ENCODE measurements around the gene STK39. TPM values are rescaled to one million over a fixed set of nuclear protein-coding genes. Genes with fewer than 3 reads are reported as not detected.
A peak's percentile ranks its signal among the peaks of the same experiment; 100 is the strongest.

The STK39 gene
- total and polyA plus RNA-seq, 2 of the 4 experiments (the other 2 are of a cell fraction), result 11.8 to 16.4 TPM

GRCh38 chr2:168119515-168120141 is 127.8 kb downstream of the STK39 start:
- DNase-seq (peak; percentile 76), ATAC-seq (ENCODE audit: low read depth) (peak; percentile 58)
- H4K91ac ChIP-seq (ENCODE audit: insufficient read depth, low read depth, low read length), result no peak overlapping the region
- no peak overlapping the region for H3K4me2 ChIP-seq (ENCODE audit: low read depth, low read length)
- no peak overlapping the region for H3K56ac ChIP-seq (ENCODE audit: extremely low read depth, insufficient read depth, low read length)
- H3K18ac ChIP-seq (ENCODE audit: low read depth, low read length), result no peak overlapping the region
- H4K20me1 ChIP-seq (ENCODE audit: insufficient read depth, low read length), result no peaks in the 10 kb centered on the region
- no peak overlapping the region for H2BK15ac ChIP-seq (ENCODE audit: low read depth, low read length)
- H4K8ac ChIP-seq (ENCODE audit: low read depth in 2 of 2, low read length in 2 of 2), result 0 out of 4 replicates have a peak overlapping the region, but pooled peaks of 1 of the 2 experiments have one; percentile 49
- H2BK5ac ChIP-seq (ENCODE audit: low read depth, low read length, poor library complexity, severe bottlenecking), result no peak overlapping the region
- H3K9ac ChIP-seq (ENCODE audit: low read depth, low read length), result no peak overlapping the region
- CTCF ChIA-PET, result interaction anchor here (0.5 to 3.1 kb wide), 21 partner anchors 9 to 855 kb away, joined by 3 to 35 read pairs (median 3); no protein-coding TSS in a partner anchor
- no peak overlapping the region for H2AFZ ChIP-seq (replicated peaks; ENCODE audit: low read length, poor library complexity)
- no peaks in the 10 kb centered on the region for H3K27me3 ChIP-seq (ENCODE audit: control insufficient read depth, insufficient read depth, low read length)
- no peak overlapping the region for H3K4me3 ChIP-seq (ENCODE audit: insufficient read depth, low read depth, low read length)
- no peak overlapping the region for H3K23ac ChIP-seq (ENCODE audit: low read depth, low read length)
- no peak overlapping the region for H3K27ac ChIP-seq (ENCODE audit: insufficient read depth, low read length)
- H3K4ac ChIP-seq (ENCODE audit: low read depth, low read length), result no peak overlapping the region
- peaks cover 15% of the 10 kb centered on the region for H3K36me3 ChIP-seq (ENCODE audit: control insufficient read depth, insufficient read depth, low read length)
- POLR2A ChIA-PET (ENCODE audit: unreplicated experiment), result no interaction called here
- no peak for TF ChIP-seq RFX5 (IDR thresholded peaks at IDR 0.05; ENCODE audit: low read depth, low read length)
- TF ChIP-seq CTCF (conservative IDR thresholded peaks at IDR 0.05; ENCODE audit: low read depth, low read length), result peak; percentile 64
- TF ChIP-seq RAD21 (IDR thresholded peaks at IDR 0.05; ENCODE audit: low read length), result peak; percentile 64
- peak; percentile 57 for TF ChIP-seq MAFK (IDR thresholded peaks at IDR 0.05; ENCODE audit: low read depth, low read length)
- peak; percentile 45 for TF ChIP-seq SMC3 (IDR thresholded peaks at IDR 0.05; ENCODE audit: low read depth, low read length)
- no peak for TF ChIP-seq CHD1 (IDR thresholded peaks at IDR 0.05; ENCODE audit: low read depth, low read length)
- H2BK20ac ChIP-seq (ENCODE audit: low read depth, low read length), result no peak overlapping the region
- H4K5ac ChIP-seq (ENCODE audit: low read depth, low read length), result no peak overlapping the region
- no peak overlapping the region for H2AK9ac ChIP-seq (replicated peaks; ENCODE audit: low read depth, low read length, poor library complexity)
- in situ Hi-C loops (cut with MboI; ENCODE audit: low sequenced_read_pairs) (loop anchor here (5.0 to 25.0 kb wide), 4 partner anchors 157 to 1585 kb away; partner anchors contain the start of gene B3GALT1), dilution Hi-C loops (cut with HindIII; ENCODE audit: low sequenced_read_pairs, unreplicated experiment) (no loop called here), intact Hi-C loops (cut with micrococcal nuclease) (loop anchor here (2.0 to 10.0 kb wide), 5 partner anchors 262 to 1419 kb away; partner anchors contain the start of gene B3GALT1)
- no peaks in the 10 kb centered on the region for H3K9me3 ChIP-seq (ENCODE audit: control insufficient read depth, insufficient read depth, low read length)
- H2AK5ac ChIP-seq (ENCODE audit: low read depth, low read length), result no peak overlapping the region
- no peaks in the 10 kb centered on the region; the same call in 1 of the 2 replicates for H3K9me1 ChIP-seq (ENCODE audit: insufficient read depth, low read length)
- no TSS peak for BruUV-seq (replicated peaks)
- H2BK120ac ChIP-seq (ENCODE audit: low read depth, low read length), result 0 out of 2 replicates have a peak overlapping the region, but pooled peaks have one; percentile 20
- no CpG with 5 or more reads among the region's 4 CpGs for WGBS, 2 experiments (ENCODE audit: extremely low coverage in 2 of 2, insufficient read length in 1 of 2)
- peaks cover 5 to 22% of the 10 kb centered on the region in 2 experiments; a peak in 3 of 4 replicates for H3K79me1 ChIP-seq (ENCODE audit: low read depth in 1 of 2, low read length in 2 of 2)
- H3K4me1 ChIP-seq (ENCODE audit: control insufficient read depth, insufficient read depth, low read length), result peaks cover 4% of the 10 kb centered on the region
- H3K14ac ChIP-seq (replicated peaks; ENCODE audit: low read depth, low read length), result no peak overlapping the region
